ENCODE results near the gene FRAS1.
"Not testable (repeated sequence)": the region's sequence is repeated elsewhere in the genome, so short reads cannot be mapped to it uniquely, and the experiment has no call there.

Gene FRAS1

DNA sequence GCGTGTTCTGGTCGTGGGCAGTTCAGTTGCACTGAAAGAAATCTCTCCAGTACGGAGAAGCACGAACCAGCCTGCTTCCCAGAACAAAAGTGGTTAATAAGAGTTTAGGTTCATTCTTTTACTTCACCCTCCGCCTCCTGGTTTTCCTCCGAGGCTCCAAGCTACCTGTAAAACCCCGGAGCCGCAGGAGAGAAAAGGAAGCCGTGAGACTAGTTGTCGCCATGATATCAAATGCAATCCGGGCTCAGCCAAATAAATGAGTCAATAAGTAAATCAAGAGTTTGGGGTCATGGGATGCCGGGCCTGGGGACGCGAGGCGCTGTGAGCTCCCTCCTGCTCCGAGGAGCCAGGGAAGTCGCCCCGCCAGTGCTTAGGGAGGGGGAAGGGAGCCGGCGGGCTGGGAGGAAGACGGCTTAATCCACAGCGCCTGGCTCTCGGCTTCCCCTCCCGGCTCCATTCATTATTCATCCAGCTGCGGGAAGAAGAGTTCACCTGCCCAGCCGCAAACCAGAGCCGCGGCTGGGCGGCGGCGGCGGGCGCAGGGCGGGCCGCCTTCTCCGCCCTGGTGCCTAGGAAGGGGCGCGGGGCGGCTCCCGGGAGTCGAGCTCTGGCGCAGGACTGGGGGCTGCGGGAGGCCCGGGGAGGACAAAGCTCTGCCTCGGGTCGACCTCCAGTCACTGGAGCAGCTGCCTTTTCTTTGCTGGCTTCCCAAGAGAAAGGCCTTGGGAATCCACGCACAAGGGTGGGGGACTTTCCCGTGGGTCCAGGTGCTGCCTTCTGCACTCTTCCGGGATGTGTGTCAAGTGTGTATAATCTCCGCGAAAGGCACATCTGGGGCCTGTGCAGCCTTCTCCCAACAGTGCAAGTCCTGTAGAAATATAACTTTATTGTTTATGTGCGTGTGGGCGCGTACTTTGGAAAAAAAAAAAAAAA is 1.7 kb downstream of the FRAS1 start:
- DNase-seq (ENCODE audit: low read depth in 3 of 3): no peak

DNA sequence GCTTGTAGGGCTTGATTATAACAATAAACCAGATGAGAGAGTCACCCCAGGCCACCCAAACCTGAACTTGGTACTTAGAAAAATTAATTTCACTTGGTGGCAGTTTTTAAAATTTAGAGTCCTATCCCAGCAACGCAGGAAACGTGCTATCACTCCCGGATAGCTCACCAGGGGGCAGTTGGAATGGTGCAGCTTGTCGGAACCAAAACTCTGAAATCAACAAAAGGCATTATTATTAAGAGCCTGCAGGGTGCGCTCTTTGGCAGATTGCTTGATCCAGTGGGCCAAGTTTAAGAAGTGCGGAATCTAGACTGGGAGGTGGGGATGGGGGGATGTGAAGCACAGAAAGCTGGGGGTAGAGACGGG is 2.4 kb downstream of the FRAS1 start:
- DNase-seq (ENCODE audit: low read depth in 3 of 3): no peak

DNA sequence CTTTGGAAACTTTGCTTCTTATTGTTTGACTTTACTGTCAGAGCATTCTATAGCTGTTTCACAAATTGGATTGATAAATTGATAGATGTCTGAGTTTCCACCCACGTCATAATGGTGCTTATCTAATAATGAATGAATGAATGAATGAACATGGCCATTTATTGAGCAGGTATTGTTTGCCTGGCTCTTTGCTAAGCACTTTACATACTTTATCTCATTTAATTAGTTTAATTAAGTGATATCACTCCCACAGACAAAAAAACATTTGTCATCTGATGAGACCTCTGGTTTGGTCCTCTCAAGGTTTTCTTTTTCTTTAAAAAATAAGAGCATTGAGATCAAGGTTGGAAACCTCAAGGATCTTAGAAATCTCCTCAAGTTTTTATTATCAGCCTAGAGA is 2.8 kb downstream of the FRAS1 start:
- no peak for DNase-seq (ENCODE audit: low read depth in 3 of 3)

DNA sequence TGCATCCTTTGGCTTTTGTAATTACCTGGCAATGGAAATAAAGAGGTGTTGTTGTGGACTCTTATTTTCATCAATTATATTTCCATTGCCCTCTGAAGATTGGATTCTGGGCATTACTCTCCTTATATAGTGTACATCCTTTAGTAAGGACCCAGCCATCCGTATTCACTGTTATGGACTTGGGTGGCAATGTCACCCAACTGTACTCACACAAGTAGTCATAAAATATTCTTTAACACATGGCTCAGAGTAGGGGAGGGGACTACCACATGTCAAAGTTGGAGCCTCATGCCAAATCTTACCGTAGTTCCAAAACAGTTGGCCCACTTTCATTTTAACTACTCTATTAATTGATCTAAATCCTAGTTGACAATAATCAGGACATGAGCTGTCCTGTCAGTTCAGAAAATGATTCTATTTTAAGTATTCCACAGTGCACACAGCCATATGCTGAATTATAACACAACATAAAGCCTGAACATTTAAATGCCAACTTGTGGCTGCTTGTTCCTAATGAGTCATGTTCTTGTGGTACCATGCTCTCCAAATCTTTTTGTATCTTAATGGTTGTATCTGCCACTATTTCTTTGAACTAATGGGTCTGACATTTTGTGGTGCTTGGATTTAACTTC is 4.9 kb downstream of the FRAS1 start:
- no peak for DNase-seq (ENCODE audit: low read depth in 3 of 3)

DNA sequence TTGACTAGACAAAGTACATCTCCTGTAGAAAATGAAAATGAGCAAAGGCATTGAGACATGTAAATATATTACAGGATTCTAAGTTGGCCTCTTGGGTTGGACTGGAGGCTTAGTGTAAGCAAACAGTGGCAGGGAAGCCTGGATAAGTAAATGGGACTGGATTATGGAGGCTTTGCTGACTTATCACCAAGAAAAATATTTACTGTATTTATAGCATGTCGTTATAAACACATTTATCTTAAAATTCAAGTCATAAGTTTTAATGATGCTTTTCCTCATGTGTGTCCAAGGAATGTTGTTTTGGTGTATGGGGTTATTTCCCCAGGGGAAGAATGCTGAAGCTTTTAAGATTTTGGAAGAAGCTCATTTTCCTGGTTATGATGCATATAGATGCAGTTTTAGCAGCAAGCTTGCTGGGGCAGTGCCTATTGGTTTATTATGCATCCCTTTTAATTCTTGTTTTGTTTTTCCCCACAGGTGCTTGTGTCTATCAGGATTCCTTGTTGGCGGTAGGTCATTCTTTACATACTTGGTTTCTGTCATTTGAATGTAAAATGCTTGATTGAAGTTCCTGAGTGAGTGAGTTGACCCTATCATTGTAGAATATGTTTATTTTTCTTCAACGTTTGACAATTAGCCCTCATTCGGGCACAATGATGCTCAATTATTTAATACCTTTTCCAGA is 8.5 kb downstream of the FRAS1 start:
- DNase-seq (ENCODE audit: low read depth in 3 of 3): no peak

DNA sequence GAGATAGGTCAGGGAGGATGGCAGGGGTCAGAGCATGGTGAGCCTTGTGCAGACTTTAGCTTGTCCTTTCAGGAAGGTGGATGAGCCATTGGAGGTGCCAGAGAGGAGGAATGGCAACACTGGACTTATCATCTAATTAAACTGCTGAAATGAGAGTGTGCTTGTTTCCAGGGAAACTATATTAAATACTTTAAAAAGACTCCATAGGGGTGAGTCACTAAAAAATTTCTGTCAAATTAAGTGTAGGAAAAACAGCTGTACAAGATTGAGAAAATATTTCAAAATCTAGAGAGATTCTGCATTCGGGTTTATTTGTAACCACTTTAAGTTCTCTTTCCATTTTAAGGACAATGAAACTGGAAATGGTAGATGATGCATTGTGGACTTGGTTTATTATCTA is 11.4 kb downstream of the FRAS1 start:
- DNase-seq (ENCODE audit: low read depth in 3 of 3): no peak

DNA sequence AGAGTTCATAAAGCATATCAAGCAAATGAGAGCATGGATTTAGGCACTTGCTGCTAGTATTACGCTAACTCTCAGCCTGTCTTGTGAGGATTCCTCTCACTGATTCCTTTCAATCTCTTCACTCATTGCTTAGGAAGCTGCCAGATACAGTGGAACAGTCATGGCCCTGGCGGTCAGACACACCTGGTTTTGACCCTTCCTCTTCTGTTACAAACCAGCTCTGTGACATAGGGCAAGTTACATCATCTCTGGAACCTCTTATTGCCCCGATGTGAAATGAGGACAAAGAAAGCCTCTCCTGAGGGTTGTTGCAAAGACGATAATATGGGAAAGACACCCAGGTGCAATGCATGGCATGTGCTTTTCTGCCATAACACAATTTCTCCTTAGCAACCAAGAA is 12.2 kb downstream of the FRAS1 start:
- no peak for DNase-seq (ENCODE audit: low read depth in 3 of 3)

DNA sequence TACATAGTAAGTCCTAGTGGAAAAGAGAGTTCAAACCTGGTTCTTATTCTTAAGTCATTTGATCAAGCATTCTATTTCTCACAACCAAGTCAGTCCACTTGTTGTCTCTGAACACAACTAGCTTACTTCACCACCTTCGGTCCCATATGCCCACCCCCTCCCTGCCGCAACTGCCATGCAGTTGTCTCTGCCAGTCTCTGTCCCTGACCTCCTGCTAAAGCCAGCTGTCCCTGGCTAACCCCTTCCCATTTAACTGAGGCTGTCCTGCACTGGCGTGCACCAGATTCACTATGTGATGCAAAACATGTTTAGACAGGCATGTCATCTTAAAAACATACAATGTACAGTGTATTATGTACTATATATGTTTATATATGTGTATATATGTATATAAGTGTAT is 12.7 kb downstream of the FRAS1 start:
- no peak for DNase-seq (ENCODE audit: low read depth in 3 of 3)

DNA sequence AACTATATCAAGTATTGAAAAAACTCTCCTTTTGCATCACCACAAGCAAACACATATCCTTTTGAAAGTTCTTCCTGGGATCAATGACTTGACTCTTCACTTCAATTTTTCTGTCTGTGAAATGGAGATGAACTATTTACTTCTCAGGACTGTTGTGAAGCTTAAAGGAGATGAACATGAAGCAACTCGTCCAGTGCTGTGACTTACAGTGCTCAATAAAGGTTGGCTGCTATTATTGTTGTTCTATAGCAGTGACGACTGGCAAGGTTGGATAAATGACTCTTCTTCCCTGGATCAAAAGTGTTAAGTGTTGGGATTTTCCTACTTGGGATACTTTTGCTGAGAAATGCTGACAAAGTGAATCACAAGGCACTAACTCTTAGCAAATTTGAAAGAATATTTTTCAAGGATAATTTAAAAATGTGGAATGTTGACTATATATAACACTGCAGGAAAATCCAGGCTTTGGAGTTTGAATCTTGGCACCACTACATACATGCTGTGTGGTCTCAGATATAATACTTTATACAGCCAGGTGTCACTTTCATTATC is 13.7 kb downstream of the FRAS1 start:
- no peak for DNase-seq (ENCODE audit: low read depth in 3 of 3)

DNA sequence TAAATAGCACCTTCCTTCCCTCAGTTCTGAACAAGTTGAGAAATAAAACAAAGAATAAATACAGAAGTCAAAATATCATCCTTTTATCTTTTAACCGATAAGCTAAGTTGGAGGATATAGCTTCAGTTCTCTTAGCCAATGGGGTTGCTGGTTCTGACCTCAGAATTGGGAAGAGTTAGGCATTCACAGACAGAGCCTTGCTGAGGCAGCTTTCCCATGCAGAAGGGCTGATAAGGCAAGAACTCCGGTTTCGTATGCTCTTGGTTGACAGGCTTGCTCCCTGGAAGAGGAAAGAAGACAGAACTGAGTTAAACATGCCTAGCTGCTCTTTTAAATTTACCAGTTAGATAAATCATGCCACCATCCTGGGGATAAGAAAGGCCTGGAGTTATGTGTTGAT is 17.6 kb downstream of the FRAS1 start:
- DNase-seq (ENCODE audit: low read depth in 3 of 3): no peak

DNA sequence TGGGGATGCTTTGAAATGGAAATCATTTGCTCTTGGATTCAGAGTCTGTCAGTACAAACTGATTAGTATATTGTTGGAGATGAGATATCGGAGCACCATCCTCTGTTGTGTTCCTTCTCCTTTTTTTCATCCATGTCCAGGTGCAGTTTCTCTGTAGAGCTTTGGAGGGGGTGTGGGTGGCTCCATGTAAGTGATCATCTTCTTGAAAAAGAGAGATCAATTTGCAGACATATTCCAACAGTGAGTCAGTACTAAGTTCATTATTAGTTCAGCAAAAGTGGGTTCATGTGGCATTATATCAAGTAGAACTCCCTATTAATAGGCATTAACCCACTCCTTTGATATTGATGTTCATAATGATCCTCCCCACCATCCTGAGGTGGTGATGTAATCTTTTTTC is 18.9 kb downstream of the FRAS1 start:
- DNase-seq (ENCODE audit: low read depth in 3 of 3): no peak

DNA sequence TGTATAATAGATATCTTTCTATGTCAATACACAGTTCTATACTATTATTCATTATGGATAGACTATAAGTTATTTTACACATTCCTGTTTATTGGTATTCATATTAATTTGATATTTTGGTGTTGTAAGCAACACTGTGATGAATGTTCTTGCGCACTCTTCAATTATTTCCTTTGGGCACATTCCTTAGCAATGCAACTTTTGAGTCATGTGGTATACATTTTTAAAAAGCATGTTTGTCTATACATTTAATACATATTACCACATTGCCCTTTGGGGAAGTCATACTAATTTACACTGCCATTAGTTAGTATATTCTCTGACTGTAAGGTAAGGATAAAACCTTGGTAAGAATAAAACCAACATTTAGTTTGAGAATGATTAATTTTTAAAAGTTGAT is 21.0 kb downstream of the FRAS1 start:
- DNase-seq (ENCODE audit: low read depth in 3 of 3): no peak

DNA sequence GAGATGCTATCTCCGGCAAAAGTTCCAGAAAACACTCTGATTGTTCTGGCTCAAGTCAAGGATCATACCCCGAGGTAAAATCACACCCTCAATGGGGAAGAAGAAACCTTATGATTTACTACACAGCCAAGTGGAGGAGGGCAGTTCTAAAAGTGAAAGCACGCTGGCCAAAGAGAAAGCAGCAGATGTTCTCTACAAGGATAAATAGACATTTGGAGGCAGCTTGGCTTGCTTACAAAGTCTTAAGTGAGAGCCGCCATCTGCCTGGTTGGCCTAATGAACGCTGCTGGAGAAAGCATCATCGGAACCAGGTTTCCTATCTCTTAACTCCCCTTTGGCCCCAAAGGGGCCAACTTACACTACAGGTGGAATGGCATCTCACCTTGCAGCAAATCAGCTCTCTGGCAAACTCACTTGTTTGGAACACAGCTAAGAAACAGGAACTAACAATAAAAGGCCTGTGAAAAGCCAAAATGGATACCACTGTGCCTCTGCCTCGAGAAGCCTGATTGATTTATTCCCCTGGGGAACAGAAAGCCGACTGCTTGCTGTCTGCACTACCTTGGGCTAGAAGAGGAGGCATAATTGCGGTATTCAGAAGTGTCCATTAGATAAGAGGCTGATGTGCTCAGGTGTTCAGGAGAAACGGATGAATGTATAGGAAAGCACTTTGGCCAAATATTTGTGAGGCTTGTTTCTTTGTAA is 22.8 kb downstream of the FRAS1 start:
- no peak for DNase-seq (ENCODE audit: low read depth in 3 of 3)

DNA sequence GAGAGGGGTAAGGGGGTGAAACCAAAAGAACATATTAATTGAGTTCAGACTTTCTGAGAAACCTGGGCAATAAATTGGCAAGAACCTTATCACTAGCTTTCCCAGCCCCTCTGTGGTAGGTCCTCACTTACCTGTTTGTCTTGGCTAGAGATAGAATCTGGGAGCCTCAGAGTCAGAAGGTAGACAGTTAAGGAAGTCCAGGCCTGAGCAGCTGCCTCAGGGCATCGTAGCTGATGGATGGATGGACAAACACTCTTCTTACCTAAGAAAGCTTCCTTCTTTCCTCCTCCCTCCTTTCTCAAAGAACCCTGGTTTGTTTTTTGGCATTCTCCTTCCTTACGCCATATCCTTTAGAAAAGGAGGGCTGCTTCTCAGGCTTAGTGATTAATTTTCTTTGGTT is 24.4 kb downstream of the FRAS1 start:
- DNase-seq (ENCODE audit: low read depth in 3 of 3): no peak

DNA sequence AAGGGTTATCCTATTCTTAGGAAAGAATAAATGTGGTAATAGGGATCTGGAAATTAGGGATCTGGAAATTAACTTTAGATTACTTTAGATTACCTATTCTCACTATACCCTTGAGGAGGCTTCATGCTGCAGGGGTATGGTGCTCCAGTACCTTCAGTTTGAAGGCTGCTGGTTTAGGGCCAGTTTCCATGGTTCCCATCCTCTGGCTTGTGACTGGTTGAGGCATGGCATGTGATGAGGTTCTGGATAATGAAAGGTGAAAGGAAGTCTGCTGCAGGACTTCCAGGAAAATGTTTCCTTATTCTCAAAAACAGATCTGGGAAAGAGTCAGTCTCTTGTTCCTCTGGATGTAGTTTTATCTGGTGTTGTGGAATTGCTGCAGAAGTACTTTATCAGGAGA is 25.9 kb downstream of the FRAS1 start:
- DNase-seq (ENCODE audit: low read depth in 3 of 3): no peak

DNA sequence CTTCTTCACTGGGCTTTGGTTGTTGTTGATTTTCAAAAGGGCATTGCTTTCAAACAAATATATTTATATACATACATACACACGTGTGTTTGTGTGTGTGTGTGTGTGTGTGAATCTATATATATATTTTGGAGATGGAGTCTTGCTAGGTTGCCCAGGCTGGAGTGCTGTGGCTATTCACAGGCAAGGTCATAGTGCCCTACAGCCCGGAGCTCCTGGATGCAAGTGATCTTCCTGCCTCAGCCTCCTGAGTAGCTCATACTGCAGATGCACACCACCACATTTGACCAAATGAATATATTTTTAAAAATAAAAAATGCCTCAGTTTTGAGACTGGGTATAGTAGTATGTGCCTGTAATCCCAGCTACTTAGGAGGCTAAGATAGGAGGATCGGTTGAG is 34.4 kb downstream of the FRAS1 start:
- DNase-seq (ENCODE audit: low read depth in 3 of 3): no peak

DNA sequence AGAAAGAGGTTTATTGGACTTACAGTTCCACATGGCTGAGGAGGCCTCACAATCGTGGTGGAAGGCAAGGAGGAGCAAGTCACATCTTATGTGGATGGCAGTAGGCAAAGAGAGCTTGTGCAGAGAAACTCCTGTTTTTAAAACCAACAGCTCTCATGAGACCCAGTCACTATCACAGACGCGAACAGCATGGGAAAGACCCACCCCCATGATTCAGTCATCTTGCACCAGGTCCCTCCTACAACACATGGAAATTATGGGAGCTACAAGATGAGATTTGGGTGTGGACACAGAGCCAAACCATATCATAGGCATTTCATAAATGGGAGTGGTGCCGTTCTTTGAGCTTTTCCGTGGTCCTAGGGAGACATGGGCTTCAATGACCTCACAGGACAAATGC is 35.2 kb downstream of the FRAS1 start:
- DNase-seq (ENCODE audit: low read depth in 3 of 3): not testable (repeated sequence)

DNA sequence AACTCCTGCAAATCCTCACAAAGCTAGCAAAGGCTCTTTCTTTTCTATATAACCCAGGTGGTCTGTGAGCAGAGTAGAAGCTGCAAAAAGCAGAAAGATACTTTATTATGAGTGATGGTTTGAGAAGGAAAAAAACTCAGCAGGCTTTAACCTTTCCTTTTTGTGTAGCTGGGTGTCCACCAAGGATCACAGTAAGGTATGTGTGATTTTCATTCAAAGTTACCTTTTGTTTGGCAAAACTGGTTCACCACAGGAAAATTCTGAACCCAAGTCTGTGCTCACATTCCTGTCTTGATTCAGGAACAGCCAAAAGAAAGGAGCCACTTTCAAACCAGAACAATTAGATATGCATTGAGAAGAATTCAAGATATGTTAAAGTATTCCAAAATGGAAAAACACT is 35.7 kb downstream of the FRAS1 start:
- no peak for DNase-seq (ENCODE audit: low read depth in 3 of 3)

DNA sequence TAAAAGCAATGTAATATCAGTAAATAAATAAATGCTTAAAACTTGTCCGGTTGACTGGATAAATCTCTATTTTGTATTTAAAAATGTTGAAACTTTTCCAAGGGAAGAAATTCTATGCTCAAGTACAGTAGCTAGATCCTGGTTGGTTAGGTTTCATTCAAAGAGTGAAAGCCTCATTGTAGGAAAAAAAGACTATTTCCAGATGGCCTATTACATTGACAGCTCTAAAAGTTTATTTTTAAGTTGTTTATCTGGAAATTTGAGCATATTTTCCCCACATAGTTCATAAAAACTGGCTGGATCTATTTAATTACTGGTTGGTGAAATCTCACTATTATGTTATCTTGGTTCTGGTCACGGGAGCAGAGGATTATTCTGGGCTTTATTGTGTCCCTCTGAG is 38.0 kb downstream of the FRAS1 start:
- no peak for DNase-seq (ENCODE audit: low read depth in 3 of 3)

DNA sequence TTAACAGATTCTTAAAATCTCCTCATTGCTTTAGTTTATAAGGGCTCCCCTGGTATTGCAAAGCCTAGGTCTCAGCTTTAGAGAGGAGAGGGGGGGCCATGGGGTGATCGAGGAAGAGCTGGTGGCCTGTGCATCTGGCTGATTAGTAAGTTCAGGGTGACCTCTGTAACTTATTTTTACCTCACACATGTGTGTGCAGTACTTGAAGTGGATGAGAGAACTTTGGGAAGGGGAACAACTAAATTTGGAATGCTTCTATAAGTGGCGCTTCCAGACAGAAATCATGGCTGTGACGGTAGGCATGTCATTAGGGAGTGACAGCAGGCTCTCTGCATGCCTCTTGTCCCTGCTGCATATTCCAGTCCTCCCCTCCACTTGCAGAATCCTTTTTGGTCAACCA is 41.9 kb downstream of the FRAS1 start:
- DNase-seq (ENCODE audit: low read depth in 3 of 3): no peak

DNA sequence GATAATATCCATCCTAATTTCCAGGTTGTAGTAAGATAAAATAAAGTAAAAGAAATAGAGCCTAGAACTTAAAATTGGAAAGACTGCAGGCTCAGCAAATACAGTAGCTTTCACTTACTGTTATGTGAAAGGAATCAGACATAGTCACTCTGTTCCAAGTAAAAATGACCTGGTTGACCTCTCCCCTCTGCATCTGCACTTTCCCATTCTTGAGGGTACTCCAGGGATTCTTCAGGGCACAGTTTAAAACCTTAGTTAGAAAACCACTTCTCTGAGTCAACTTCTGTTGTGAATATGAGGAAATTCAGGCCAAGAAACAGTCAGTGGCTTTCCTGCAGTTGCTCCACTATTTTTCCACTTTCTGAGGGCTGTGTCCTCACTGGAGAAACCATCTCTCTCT is 42.9 kb downstream of the FRAS1 start:
- no peak for DNase-seq (ENCODE audit: low read depth in 3 of 3)

DNA sequence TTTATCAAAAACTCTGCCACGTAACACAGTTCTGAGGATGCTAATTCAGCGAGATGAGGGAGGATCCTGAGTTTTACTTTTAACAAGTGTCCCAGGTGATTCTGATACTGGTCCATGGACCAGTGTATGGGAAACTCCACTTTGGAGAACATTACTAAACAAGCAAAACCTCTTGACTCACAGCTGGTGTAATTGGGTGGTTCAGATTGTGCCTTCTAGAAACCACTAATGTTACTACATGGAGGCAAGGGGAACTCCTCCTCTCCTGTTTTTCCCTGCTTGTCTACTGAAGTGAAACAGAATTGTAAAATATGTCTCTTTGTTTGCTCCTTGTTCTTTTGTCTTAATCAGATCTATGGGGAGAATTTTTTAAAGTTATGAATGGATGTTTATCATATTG is 62.6 kb downstream of the FRAS1 start:
- DNase-seq (ENCODE audit: low read depth in 3 of 3): no peak

Measured in stimulated activated CD4-positive, alpha-beta T cell treated with anti-CD3 and anti-CD28 coated beads, TNF-alpha, amount 100 ng/mL, for 48 hours (primary cell).